Measurements from ENCODE around the gene AP3D1. TPM values are rescaled to one million over a fixed set of nuclear protein-coding genes. Genes with fewer than 3 reads are reported as not detected.
"Not testable (repeated sequence)": the region's sequence is repeated elsewhere in the genome, so short reads cannot be mapped to it uniquely, and the experiment has no call there.

AP3D1 gene
- total RNA-seq, 1 donor from 2014 or later = 115 TPM

GRCh38 chr19:2129892-2130770 is 21.2 kb downstream of the AP3D1 start:
- no peak for TF ChIP-seq CTCF (IDR thresholded peaks at IDR 0.05; ENCODE audit: unreplicated experiment)
- DNase-seq (ENCODE audit: low spot score in 2 of 2, unreplicated experiment in 2 of 2) = no peak
- H3K4me1 Mint-ChIP-seq = no peaks in the 10 kb centered on the region
- H3K27ac Mint-ChIP-seq = no peak overlapping the region
- no peaks in the 10 kb centered on the region for H3K9me3 Mint-ChIP-seq
- H3K4me3 Mint-ChIP-seq = no peak overlapping the region
- H3K36me3 Mint-ChIP-seq = peaks cover 13% of the 10 kb centered on the region
- no peaks in the 10 kb centered on the region for H3K27me3 Mint-ChIP-seq (ENCODE audit: low read depth)

- no peak overlapping the region for H3K4me3 Mint-ChIP-seq
- no peaks in the 10 kb centered on the region for H3K9me3 Mint-ChIP-seq
- DNase-seq (ENCODE audit: low spot score in 2 of 2, unreplicated experiment in 2 of 2) = no peak
- peaks cover 13% of the 10 kb centered on the region for H3K36me3 Mint-ChIP-seq
- no peaks in the 10 kb centered on the region for H3K4me1 Mint-ChIP-seq
- TF ChIP-seq CTCF (IDR thresholded peaks at IDR 0.05; ENCODE audit: unreplicated experiment) = no peak
- no peak overlapping the region for H3K27ac Mint-ChIP-seq
- no peaks in the 10 kb centered on the region for H3K27me3 Mint-ChIP-seq (ENCODE audit: low read depth)
Observed at GRCh38 chr19:2129486-2129885, 21.9 kb downstream of the AP3D1 start.

- no peak for DNase-seq (ENCODE audit: low spot score in 2 of 2, unreplicated experiment in 2 of 2)
- no peaks in the 10 kb centered on the region for H3K9me3 Mint-ChIP-seq
- H3K27me3 Mint-ChIP-seq (ENCODE audit: low read depth) = no peaks in the 10 kb centered on the region
- no peak overlapping the region for H3K4me3 Mint-ChIP-seq
- no peak overlapping the region for H3K27ac Mint-ChIP-seq
- no peaks in the 10 kb centered on the region for H3K4me1 Mint-ChIP-seq
- peaks cover 13% of the 10 kb centered on the region for H3K36me3 Mint-ChIP-seq
- TF ChIP-seq CTCF (IDR thresholded peaks at IDR 0.05; ENCODE audit: unreplicated experiment) = no peak
Observed at GRCh38 chr19:2129022-2129421, 22.3 kb downstream of the AP3D1 start.

- H3K4me1 Mint-ChIP-seq; H3K4me3 Mint-ChIP-seq; H3K27ac Mint-ChIP-seq; H3K9me3 Mint-ChIP-seq; H3K27me3 Mint-ChIP-seq (ENCODE audit: low read depth); DNase-seq (ENCODE audit: low spot score in 2 of 2, unreplicated experiment in 2 of 2): not testable (repeated sequence)
- peaks cover 13% of the 10 kb centered on the region for H3K36me3 Mint-ChIP-seq
Observed at GRCh38 chr19:2128252-2128651, 23.1 kb downstream of the AP3D1 start.

GRCh38 chr19:2127758-2128157 is 23.6 kb downstream of the AP3D1 start:
- no peak for TF ChIP-seq CTCF (IDR thresholded peaks at IDR 0.05; ENCODE audit: unreplicated experiment)
- H3K27me3 Mint-ChIP-seq (ENCODE audit: low read depth) = no peaks in the 10 kb centered on the region
- no peak overlapping the region for H3K27ac Mint-ChIP-seq
- peaks cover 9% of the 10 kb centered on the region for H3K36me3 Mint-ChIP-seq
- H3K9me3 Mint-ChIP-seq = no peaks in the 10 kb centered on the region
- no peak overlapping the region for H3K4me3 Mint-ChIP-seq
- no peak for DNase-seq (ENCODE audit: low spot score in 2 of 2, unreplicated experiment in 2 of 2)
- H3K4me1 Mint-ChIP-seq = no peaks in the 10 kb centered on the region

- Mint-ChIP-seq H3K36me3 (peaks cover 6% of the 10 kb centered on the region), H3K4me1 (no peaks in the 10 kb centered on the region), H3K27ac (no peak overlapping the region), H3K9me3 (no peaks in the 10 kb centered on the region), H3K4me3 (no peak overlapping the region), H3K27me3 (ENCODE audit: low read depth) (no peaks in the 10 kb centered on the region)
- no peak for DNase-seq (ENCODE audit: low spot score in 2 of 2, unreplicated experiment in 2 of 2)
- no peak for TF ChIP-seq CTCF (IDR thresholded peaks at IDR 0.05; ENCODE audit: unreplicated experiment)
Observed at GRCh38 chr19:2126879-2127518, 24.4 kb downstream of the AP3D1 start.

Measured in mesothelial cell of epicardium (in vitro differentiated cells).